Measurements from ENCODE around the gene IFNB1.
A peak's percentile ranks its signal among the peaks of the same experiment; 100 is the strongest.

Gene IFNB1

DNA sequence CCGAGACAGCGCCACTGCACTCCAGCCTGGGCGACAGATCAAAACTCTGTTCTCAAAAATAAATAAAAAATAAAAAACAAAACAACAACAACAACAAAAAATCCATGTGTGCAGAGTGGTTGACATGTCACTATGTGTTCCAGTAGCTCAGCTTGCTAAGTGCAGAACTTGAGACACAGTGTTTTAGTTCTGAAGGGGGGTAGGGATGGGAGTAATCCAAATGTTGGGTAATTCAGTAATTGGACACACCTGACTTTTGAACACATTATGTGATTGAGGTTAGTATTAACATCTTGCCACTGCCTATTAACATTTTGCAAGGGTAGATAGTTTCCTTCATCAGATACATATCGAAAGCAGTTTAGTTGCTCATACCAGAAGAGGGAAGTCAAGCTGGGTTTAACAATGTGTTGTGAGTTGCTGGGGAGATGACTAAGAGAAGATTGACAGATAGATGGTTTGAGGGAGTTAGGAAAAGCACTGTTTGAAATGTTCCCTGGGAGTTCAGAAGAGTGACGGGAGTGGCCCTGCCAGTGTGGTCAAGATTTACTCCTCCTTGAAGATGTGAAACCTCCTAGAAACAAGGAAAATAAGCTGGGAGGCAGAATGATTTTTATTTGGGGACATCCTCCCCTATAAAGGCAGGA, 47.2 kb downstream of the IFNB1 start:
- Histone ChIP-seq H3K36me3 (ENCODE audit: control insufficient read depth, low read length) (no peaks in the 10 kb centered on the region), H4K20me1 (ENCODE audit: control insufficient read depth, insufficient read depth, low read depth, low read length) (no peaks in the 10 kb centered on the region), H3K27me3 (ENCODE audit: control insufficient read depth, low read length) (no peaks in the 10 kb centered on the region), H3K4me2 (ENCODE audit: low read length) (peak overlapping the region; percentile 66), H3K9me2 (replicated peaks; ENCODE audit: control insufficient read depth, low read length) (no peaks in the 10 kb centered on the region), H3K9me3 (ENCODE audit: control insufficient read depth, insufficient read depth, low read length) (no peaks in the 10 kb centered on the region), H3F3A (ENCODE audit: control insufficient read depth, insufficient read depth) (no peaks in the 10 kb centered on the region), H3K79me2 (ENCODE audit: control insufficient read depth, low read length) (no peaks in the 10 kb centered on the region), H3K27ac (ENCODE audit: low read depth, low read length) (no peak overlapping the region), H3K4me3 (ENCODE audit: low read length) (peak overlapping the region; percentile 66), H3K4me1 (ENCODE audit: control insufficient read depth, low read length) (peaks cover 23% of the 10 kb centered on the region)
- TF ChIP-seq EZH2phosphoT487 (IDR thresholded peaks at IDR 0.05; ENCODE audit: borderline replicate concordance, low read length) (no peak), CTCF (IDR thresholded peaks at IDR 0.05; ENCODE audit: low read depth, low read length, poor library complexity, severe bottlenecking) (no peak)

DNA sequence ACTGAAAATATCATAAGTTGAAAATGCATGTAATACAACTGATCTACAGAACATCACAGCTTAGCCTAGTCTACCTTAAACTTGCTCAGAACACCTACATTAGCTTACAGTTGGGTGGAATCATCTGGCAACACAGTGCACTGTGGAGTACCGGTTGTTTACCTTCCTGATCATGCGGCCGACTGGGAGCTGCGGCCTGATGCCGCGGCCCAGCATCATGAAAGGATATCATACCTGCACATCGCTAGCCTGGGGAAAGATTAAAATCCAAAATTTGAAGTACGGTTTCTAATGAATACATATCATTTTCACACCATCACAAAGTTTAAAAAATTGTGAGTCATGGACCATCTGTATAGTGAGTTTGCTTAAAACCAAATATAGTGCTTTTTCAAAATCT, 48.1 kb downstream of the IFNB1 start:
- Histone ChIP-seq H3K79me2 (ENCODE audit: control insufficient read depth, low read length) (no peaks in the 10 kb centered on the region), H3K27ac (ENCODE audit: low read depth, low read length) (no peak overlapping the region), H3K27me3 (ENCODE audit: control insufficient read depth, low read length) (no peaks in the 10 kb centered on the region), H3K9me3 (ENCODE audit: control insufficient read depth, insufficient read depth, low read length) (no peaks in the 10 kb centered on the region), H3K4me2 (ENCODE audit: low read length) (no peak overlapping the region), H3K36me3 (ENCODE audit: control insufficient read depth, low read length) (no peaks in the 10 kb centered on the region), H3K9me2 (replicated peaks; ENCODE audit: control insufficient read depth, low read length) (no peaks in the 10 kb centered on the region), H3K4me1 (ENCODE audit: control insufficient read depth, low read length) (peaks cover 23% of the 10 kb centered on the region), H3K4me3 (ENCODE audit: low read length) (no peak overlapping the region), H3F3A (ENCODE audit: control insufficient read depth, insufficient read depth) (no peaks in the 10 kb centered on the region), H4K20me1 (ENCODE audit: control insufficient read depth, insufficient read depth, low read depth, low read length) (no peaks in the 10 kb centered on the region)
- TF ChIP-seq EZH2phosphoT487 (IDR thresholded peaks at IDR 0.05; ENCODE audit: borderline replicate concordance, low read length) (no peak), CTCF (IDR thresholded peaks at IDR 0.05; ENCODE audit: low read depth, low read length, poor library complexity, severe bottlenecking) (no peak)

DNA sequence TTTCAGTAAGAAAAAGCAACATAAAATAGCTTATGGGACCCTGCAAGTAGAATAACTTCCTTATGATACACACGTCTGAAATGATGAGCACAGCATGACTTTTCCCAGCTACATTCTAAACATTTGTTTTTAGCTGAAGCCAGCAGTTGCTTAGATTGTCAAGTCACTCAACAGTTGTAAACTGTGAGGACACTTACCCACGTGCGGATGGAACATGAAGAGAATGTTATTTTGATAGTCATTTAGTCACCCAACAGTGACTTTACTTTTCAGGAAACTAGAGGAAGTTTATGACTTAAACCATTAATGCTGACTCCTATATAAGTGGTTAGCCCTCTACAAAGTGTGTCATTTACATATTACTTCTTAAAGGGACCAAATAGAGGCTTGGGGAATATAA, 49.3 kb downstream of the IFNB1 start:
- H3K27ac ChIP-seq (ENCODE audit: low read depth, low read length) = no peak overlapping the region
- no peak overlapping the region for H3K4me2 ChIP-seq (ENCODE audit: low read length)
- no peaks in the 10 kb centered on the region for H3K36me3 ChIP-seq (ENCODE audit: control insufficient read depth, low read length)
- no peak overlapping the region for H3K4me3 ChIP-seq (ENCODE audit: low read length)
- no peaks in the 10 kb centered on the region for H3K79me2 ChIP-seq (ENCODE audit: control insufficient read depth, low read length)
- H3F3A ChIP-seq (ENCODE audit: control insufficient read depth, insufficient read depth) = no peaks in the 10 kb centered on the region
- H3K9me3 ChIP-seq (ENCODE audit: control insufficient read depth, insufficient read depth, low read length) = no peaks in the 10 kb centered on the region
- TF ChIP-seq CTCF (IDR thresholded peaks at IDR 0.05; ENCODE audit: low read depth, low read length, poor library complexity, severe bottlenecking) = no peak
- TF ChIP-seq EZH2phosphoT487 (IDR thresholded peaks at IDR 0.05; ENCODE audit: borderline replicate concordance, low read length) = no peak
- H3K9me2 ChIP-seq (replicated peaks; ENCODE audit: control insufficient read depth, low read length) = no peaks in the 10 kb centered on the region
- no peaks in the 10 kb centered on the region for H4K20me1 ChIP-seq (ENCODE audit: control insufficient read depth, insufficient read depth, low read depth, low read length)
- no peaks in the 10 kb centered on the region for H3K27me3 ChIP-seq (ENCODE audit: control insufficient read depth, low read length)
- H3K4me1 ChIP-seq (ENCODE audit: control insufficient read depth, low read length) = peaks cover 23% of the 10 kb centered on the region

Data from DOHH2 (cell line).